Prostate gland (tissue), 2 donors: Measurements from ENCODE around the gene C12orf75.

Source experiments
- CTCF ChIP-seq, 4 experiments: fragments of 200-600 bp in 2 of 4; fragments of 450-650 bp in 2 of 4; sonication (generic) in 2 of 4; IDR thresholded peaks; 1 replicate in 3 of 4; 2 replicates in 1 of 4; pipeline ENCODE4 v1.5.1; 2016 to 2019; ENCODE audit warnings: antibody characterized with exemption in 4 of 4, mild to moderate bottlenecking in 2 of 4, moderate library complexity in 2 of 4
- POLR2A ChIP-seq: fragments of 450-650 bp; IDR thresholded peaks from one replicate; pipeline ENCODE4 v1.6.1; 2016; ENCODE audit warnings: antibody characterized with exemption, mild to moderate bottlenecking
- POLR2AphosphoS5 ChIP-seq: sonication (generic); formaldehyde crosslinking; IDR thresholded peaks from one replicate; pipeline ENCODE4 v1.6.1; 2017; ENCODE audit warnings: antibody characterized with exemption

- TF ChIP-seq POLR2A, result no peak
- TF ChIP-seq POLR2AphosphoS5, result no peak
- no peak for TF ChIP-seq CTCF (IDR thresholded peaks at IDR 0.05)
Measured at GRCh38 chr12:105331805-105332251, 1.3 kb downstream of the C12orf75 start.
